Vagina (tissue), 2 donors: ENCODE data around the gene TMPRSS2. TPM values are rescaled to one million over a fixed set of nuclear protein-coding genes. Genes with fewer than 3 reads are reported as not detected.

Source experiments
- DNase-seq, 2 donors: peaks; one replicate each; pipeline ENCODE4 v3.0.0-alpha.2; 2017; ENCODE audit errors: extremely low spot score in 2 of 2
- H3K27ac ChIP-seq: fragments of 200-600 bp; sonication (generic); one replicate; pipeline ENCODE4 v1.5.1; 2019
- H3K27me3 ChIP-seq: fragments of 200-600 bp; sonication (generic); one replicate; pipeline ENCODE4 v1.5.1; 2019
- H3K36me3 ChIP-seq, 2 donors: fragments of 200-600 bp; sonication (generic); one replicate each; pipeline ENCODE4 v1.5.1; 2017 to 2019
- H3K4me1 ChIP-seq: fragments of 200-600 bp; sonication (generic); one replicate; pipeline ENCODE4 v1.5.1; 2019
- H3K4me3 ChIP-seq, 2 donors: fragments of 200-600 bp; sonication (generic); 1 replicate in 1 of 2; 2 replicates in 1 of 2; pipeline ENCODE4 v1.5.1; 2016 to 2019
- H3K9me3 ChIP-seq: fragments of 200-600 bp; sonication (generic); one replicate; pipeline ENCODE4 v1.5.1; 2019
- CTCF ChIP-seq, 3 experiments: fragments of 450-650 bp in 2 of 3; fragments of 200-600 bp in 1 of 3; sonication (generic) in 1 of 3; IDR thresholded peaks; one replicate each; pipeline ENCODE4 v1.5.1; 2017 to 2019; ENCODE audit warnings: antibody characterized with exemption in 3 of 3, mild to moderate bottlenecking in 2 of 3, moderate library complexity in 2 of 3
- POLR2A ChIP-seq, 2 donors: fragments of 450-650 bp; IDR thresholded peaks; one replicate each; pipeline ENCODE4 v1.6.1; 2017; ENCODE audit warnings: antibody characterized with exemption in 2 of 2, mild to moderate bottlenecking in 2 of 2, moderate library complexity in 2 of 2
- POLR2AphosphoS5 ChIP-seq, 2 donors: sonication (generic); formaldehyde crosslinking; IDR thresholded peaks; one replicate each; pipeline ENCODE4 v1.9.0; 2017; ENCODE audit warnings: antibody characterized with exemption in 2 of 2, mild to moderate bottlenecking in 2 of 2, low read depth in 1 of 2; ENCODE audit not compliant: insufficient read depth in 1 of 2
- intact Hi-C: fragments of 100-400 bp; cut with DNase I; formaldehyde crosslinking; loops from one replicate; pipeline ENCODE4 v1.15.1; 2023
- total RNA-seq: library from RNA; depleted of rRNA; stranded (reverse); fragments of >200 nt; gene quantifications from one replicate; pipeline ENCODE4 v1.2.3, GENCODE V29; 2016

The TMPRSS2 gene
- total RNA-seq, 1 donor from 2014 or later: 19.9 TPM

- no peak for TF ChIP-seq CTCF (IDR thresholded peaks at IDR 0.05)
- no peak for TF ChIP-seq POLR2A (IDR thresholded peaks at IDR 0.05)
- no peak for TF ChIP-seq POLR2AphosphoS5 (IDR thresholded peaks at IDR 0.05; ENCODE audit: insufficient read depth in 1 of 2, low read depth in 1 of 2)
- Histone ChIP-seq H3K36me3 (no peaks in the 10 kb centered on the region), H3K27me3 (peaks cover 9% of the 10 kb centered on the region), H3K4me3 (no peak overlapping the region), H3K4me1 (peaks cover 20% of the 10 kb centered on the region), H3K9me3 (no peaks in the 10 kb centered on the region), H3K27ac (no peak overlapping the region)
- DNase-seq: no peak
- intact Hi-C loops: no loop called here
Observed at GRCh38 chr21:41506005-41506594, 1.9 kb downstream of the TMPRSS2 start.

GRCh38 chr21:41504030-41504429, 3.9 kb downstream of the TMPRSS2 start:
- Histone ChIP-seq H3K9me3 (no peaks in the 10 kb centered on the region), H3K27me3 (peaks cover 9% of the 10 kb centered on the region), H3K36me3 (no peaks in the 10 kb centered on the region), H3K4me1 (peaks cover 20% of the 10 kb centered on the region), H3K4me3 (no peak overlapping the region), H3K27ac (no peak overlapping the region)
- TF ChIP-seq POLR2A (IDR thresholded peaks at IDR 0.05): no peak
- no peak for TF ChIP-seq POLR2AphosphoS5 (IDR thresholded peaks at IDR 0.05; ENCODE audit: insufficient read depth in 1 of 2, low read depth in 1 of 2)
- TF ChIP-seq CTCF (IDR thresholded peaks at IDR 0.05): no peak
- intact Hi-C loops: no loop called here
- DNase-seq: no peak

GRCh38 chr21:41503331-41503730, 4.6 kb downstream of the TMPRSS2 start:
- no peak overlapping the region for H3K4me3 ChIP-seq
- H3K4me1 ChIP-seq: peaks cover 16% of the 10 kb centered on the region
- intact Hi-C loops: no loop called here
- H3K27ac ChIP-seq: no peak overlapping the region
- no peaks in the 10 kb centered on the region for H3K9me3 ChIP-seq
- DNase-seq: no peak
- H3K27me3 ChIP-seq: peaks cover 7% of the 10 kb centered on the region
- TF ChIP-seq POLR2AphosphoS5 (IDR thresholded peaks at IDR 0.05; ENCODE audit: insufficient read depth in 1 of 2, low read depth in 1 of 2) (no peak), POLR2A (IDR thresholded peaks at IDR 0.05) (no peak), CTCF (IDR thresholded peaks at IDR 0.05) (no peak)
- no peaks in the 10 kb centered on the region for H3K36me3 ChIP-seq

- intact Hi-C loops: no loop called here
- Histone ChIP-seq H3K36me3 (no peaks in the 10 kb centered on the region), H3K4me1 (peaks cover 3% of the 10 kb centered on the region), H3K9me3 (no peaks in the 10 kb centered on the region), H3K27ac (no peak overlapping the region), H3K4me3 (no peak overlapping the region), H3K27me3 (no peaks in the 10 kb centered on the region)
- no peak for DNase-seq
- TF ChIP-seq POLR2AphosphoS5 (IDR thresholded peaks at IDR 0.05; ENCODE audit: insufficient read depth in 1 of 2, low read depth in 1 of 2) (no peak), POLR2A (IDR thresholded peaks at IDR 0.05) (no peak), CTCF (IDR thresholded peaks at IDR 0.05) (no peak)
Observed at GRCh38 chr21:41501919-41502318, 6.0 kb downstream of the TMPRSS2 start.

- Histone ChIP-seq H3K9me3 (no peaks in the 10 kb centered on the region), H3K36me3 (no peaks in the 10 kb centered on the region), H3K27me3 (no peaks in the 10 kb centered on the region), H3K4me1 (no peaks in the 10 kb centered on the region), H3K4me3 (no peak overlapping the region), H3K27ac (no peak overlapping the region)
- intact Hi-C loops: no loop called here
- no peak for DNase-seq
- no peak for TF ChIP-seq POLR2A (IDR thresholded peaks at IDR 0.05)
- TF ChIP-seq POLR2AphosphoS5 (IDR thresholded peaks at IDR 0.05; ENCODE audit: insufficient read depth in 1 of 2, low read depth in 1 of 2): no peak
- TF ChIP-seq CTCF (IDR thresholded peaks at IDR 0.05): no peak
Observed at GRCh38 chr21:41500931-41501381, 7.0 kb downstream of the TMPRSS2 start.
